Heart right ventricle (tissue), 16 donors: ENCODE results near the gene DCUN1D3. TPM values are rescaled to one million over a fixed set of nuclear protein-coding genes. Genes with fewer than 3 reads are reported as not detected.

Experiments
- ATAC-seq, 8 donors: fragments of 200-7000 bp; cut with Tn5 transposase; one replicate each; pipeline ENCODE4 v1.9.1; 2020; ENCODE audit warnings: mild to moderate bottlenecking in 8 of 8, moderate library complexity in 8 of 8, moderate number of reproducible peaks in 1 of 8
- DNase-seq, 2 donors: peaks; one replicate each; pipeline ENCODE4 v3.0.0-alpha.2; 2020
- H3K27ac ChIP-seq, 10 donors: fragments of 200-600 bp; sonication (generic) in 2 of 10; one replicate each; pipeline versions ENCODE4 v1.5.0 to v1.8.0; 2020 to 2022; ENCODE audit warnings: mild to moderate bottlenecking in 3 of 10
- H3K27me3 ChIP-seq, 7 donors: fragments of 200-600 bp; one replicate each; pipeline ENCODE4 v1.8.0; 2021 to 2022; ENCODE audit warnings: mild to moderate bottlenecking in 2 of 7
- H3K36me3 ChIP-seq, 9 donors: fragments of 200-600 bp; sonication (generic) in 1 of 9; one replicate each; pipeline versions ENCODE4 v1.5.0 to v1.8.0; 2020 to 2022; ENCODE audit warnings: mild to moderate bottlenecking in 2 of 9
- H3K4me1 ChIP-seq, 9 donors: fragments of 200-600 bp; sonication (generic) in 1 of 9; one replicate each; pipeline versions ENCODE4 v1.5.0 to v1.8.0; 2020 to 2022; ENCODE audit warnings: mild to moderate bottlenecking in 4 of 9
- H3K4me3 ChIP-seq, 10 donors: fragments of 200-600 bp; sonication (generic) in 2 of 10; one replicate each; pipeline versions ENCODE4 v1.5.0 to v1.8.0; 2020 to 2022; ENCODE audit warnings: mild to moderate bottlenecking in 7 of 10, moderate library complexity in 2 of 10
- H3K9me3 ChIP-seq, 11 donors: fragments of 200-600 bp in 10 of 11; sonication (generic) in 2 of 11; one replicate each; pipeline versions ENCODE4 v1.5.0 to v1.8.0; 2013 to 2022; ENCODE audit warnings: mild to moderate bottlenecking in 2 of 11, control low read depth in 1 of 11, moderate library complexity in 1 of 11
- CTCF ChIP-seq, 9 donors: fragments of 200-600 bp; sonication (generic) in 2 of 9; IDR thresholded peaks; one replicate each; pipeline versions ENCODE4 v1.5.0 to v1.8.0; 2021 to 2022; ENCODE audit warnings: antibody characterized with exemption in 9 of 9, mild to moderate bottlenecking in 5 of 9, moderate library complexity in 1 of 9
- WGBS, 2 donors: extraction: QIAGEN DNeasy Blood & Tissue Kit; methylation state at CpG; one replicate each; pipeline ENCODE4 v1.1.7; 2013; ENCODE audit warnings: inconsistent platforms in 1 of 2; 5-methylcytosine and 5-hydroxymethylcytosine counted together
- intact Hi-C, 10 donors: fragments of 100-400 bp; cut with DNase I; formaldehyde crosslinking; loops; one replicate each; pipeline versions ENCODE4 v1.11.1 to v1.14.2; 2022
- polyA plus RNA-seq, 2 donors: library from polyadenylated mRNA; stranded (reverse); fragments of 200-250 nt; gene quantifications; one replicate each; pipeline ENCODE4 v1.2.3, GENCODE V29; 2013
- total RNA-seq, 10 donors: library from RNA; stranded (reverse); fragmentation: NEBNext Ultra II Directional in 3 of 10; extraction: Animal tissue kit (Norgen Biotek cat#: 25700) in 3 of 10; gene quantifications; one replicate each; pipeline versions ENCODE4 v1.2.1 to v1.2.4, GENCODE V29; 2021 to 2023
- donor health status: Arrhythmogenic right ventricular cardiomyopathy.
- donor health status: ischemic (EF 13 %, LVEDD 7.1; RV severe dilation, severe dysfunction).
- donor health status: healthy with polysubstance abuse.
- donor health status: DM: no; HTN: yes; CAD: no.
- donor health status: DM: no; HTN: no; CAD: no.
- donor health status: ischemic (EF 25% LVEDD 6.9; RV normal size, moderate dysfunction).
- donor health status: ischemic (EF 25% LVEDD 5.7; RV mildly dilated, moderate dysfunction).
- donor health status: healthy.
- donor health status: DM: yes; HTN: yes; CAD: no.
- donor health status: Ischemic cardiomyopathy.
- donor health status: ischemic (EF 35%, LVEDD 5.7; RV mildly dilated, moderate dysfunction).
- donor health status: nonischemic (EF 11% LVEDD 7.7; RV severe dilation, severe dysfunction).
- donor health status: DM: yes; HTN: yes; CAD: no.
- donor health status: PGD.
- donor health status: ischemic (EF 29% LVEDD 5.4; RV normal size, mild dysfunction).
- donor health status: nonischemic (EF 23%, LVEDD 6.1; RV moderate dilation, normal function).

The DCUN1D3 gene
- total and polyA plus RNA-seq, 12 donors, result 3.4 to 32.6 (median 9.4) TPM

DNA sequence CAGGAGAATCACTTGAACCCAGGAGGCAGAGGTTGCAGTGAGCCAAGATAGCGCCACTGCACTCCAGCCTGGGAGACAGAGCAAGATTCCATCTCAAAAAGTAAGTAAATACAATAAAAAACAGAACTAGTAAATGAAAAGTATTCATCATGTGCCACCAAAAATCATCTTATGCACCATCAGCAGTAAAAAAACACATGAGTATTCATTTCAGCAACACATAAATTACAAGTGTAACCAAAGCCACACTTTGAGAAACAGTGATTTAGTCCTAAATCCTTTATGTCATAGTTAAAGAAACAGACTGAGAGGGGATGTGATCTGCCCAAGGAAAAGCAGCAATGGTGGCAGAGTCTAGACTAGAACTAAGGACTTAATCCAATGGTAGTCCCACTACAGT, 13.0 kb downstream of the DCUN1D3 start:
- Histone ChIP-seq H3K36me3 (peaks cover 0 to 49% (median 0%) of the 10 kb centered on the region in 9 donors), H3K27me3 (no peaks in the 10 kb centered on the region), H3K4me1 (peaks cover 0 to 72% (median 33%) of the 10 kb centered on the region in 9 donors), H3K9me3 (no peaks in the 10 kb centered on the region), H3K27ac (peak overlapping the region in 2 of 10 donors; percentile 25 to 32), H3K4me3 (no peak overlapping the region)
- WGBS, 2 donors, result 93 to 100% methylated on average over 1 of the region's 1 CpG
- TF ChIP-seq CTCF (IDR thresholded peaks at IDR 0.05), result no peak
- intact Hi-C loops, result no loop called here
- ATAC-seq (no peak), DNase-seq (no peak)

DNA sequence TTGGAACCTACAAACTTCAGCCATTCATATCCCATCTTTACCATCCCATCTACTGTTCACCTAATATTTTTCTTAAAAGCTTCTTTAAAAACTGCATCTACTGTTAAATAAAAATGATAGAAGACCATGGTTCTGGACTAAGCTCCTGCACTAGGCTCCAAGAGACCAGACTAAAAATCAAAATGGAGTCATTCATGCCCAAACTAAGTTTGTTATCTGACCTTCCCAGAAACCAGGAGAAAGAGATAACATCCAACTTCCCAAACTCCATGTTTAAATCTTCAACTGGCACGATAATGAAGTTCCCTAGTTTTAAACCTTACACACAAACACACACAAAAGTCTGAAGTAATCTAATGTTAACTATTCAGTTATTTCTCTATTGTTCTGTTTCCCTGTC, 13.8 kb downstream of the DCUN1D3 start:
- WGBS, 2 donors, result 0 to 78% methylated on average over 1 of the region's 1 CpG
- intact Hi-C loops, result no loop called here
- DNase-seq (no peak), ATAC-seq (no peak)
- Histone ChIP-seq H3K27me3 (no peaks in the 10 kb centered on the region), H3K4me1 (peaks cover 0 to 80% (median 37%) of the 10 kb centered on the region in 9 donors), H3K9me3 (no peaks in the 10 kb centered on the region), H3K4me3 (no peak overlapping the region), H3K36me3 (peaks cover 0 to 40% (median 0%) of the 10 kb centered on the region in 9 donors), H3K27ac (peak overlapping the region in 1 of 10 donors; percentile 11)
- no peak for TF ChIP-seq CTCF (IDR thresholded peaks at IDR 0.05)

DNA sequence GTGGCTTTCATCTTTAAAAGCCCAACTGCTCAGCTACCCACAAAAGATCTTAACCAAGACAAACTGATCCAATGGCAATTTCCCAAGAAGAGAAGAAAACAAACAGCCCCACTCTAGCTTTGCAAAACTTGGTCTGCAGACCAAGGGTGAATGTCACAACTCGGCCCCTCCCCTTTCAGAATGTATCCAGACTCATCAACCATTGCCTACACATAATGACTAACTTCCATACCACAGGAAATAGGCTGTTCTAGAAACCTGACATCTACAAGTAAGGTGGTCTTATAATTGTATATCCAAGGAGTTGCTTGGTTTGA, 16.0 kb downstream of the DCUN1D3 start:
- ATAC-seq, result no peak
- peak overlapping the region in 3 of 10 donors; percentile 1 to 50 (median 37) for H3K27ac ChIP-seq
- WGBS, 2 donors, result 89 to 90% methylated on average over 1 of the region's 1 CpG

DNA sequence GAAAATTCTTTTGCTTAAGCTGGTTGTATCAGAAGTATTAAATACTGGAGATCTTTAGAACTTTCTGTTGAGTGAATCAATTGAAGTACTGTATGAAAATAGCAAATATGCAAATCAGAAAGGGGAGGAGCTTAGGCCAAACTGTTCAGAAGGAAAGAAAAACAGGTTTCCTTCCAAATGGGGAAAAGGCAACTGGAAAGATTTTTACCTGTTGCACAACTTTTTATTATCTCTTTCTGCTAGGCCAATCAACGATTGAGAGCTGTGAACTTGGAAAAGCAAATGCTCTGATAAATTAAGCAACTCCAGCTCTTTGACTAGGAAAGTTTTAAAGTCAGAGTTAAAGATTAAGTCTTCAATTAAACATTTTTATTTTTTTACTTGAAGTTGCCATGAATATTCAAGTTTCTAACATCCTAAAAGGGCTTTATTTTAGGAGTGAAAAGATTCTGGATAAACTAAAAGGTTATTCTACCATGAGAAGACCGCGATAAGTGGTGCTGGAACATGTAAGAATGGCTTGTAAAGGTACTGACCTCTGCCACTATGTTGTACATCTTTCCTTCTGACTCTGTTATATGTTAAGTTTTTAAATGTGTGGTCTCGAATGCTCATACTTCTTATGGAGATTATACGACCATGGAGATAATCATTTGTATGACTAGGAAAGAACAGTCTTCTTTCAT, 16.5 kb downstream of the DCUN1D3 start:
- Histone ChIP-seq H3K27me3 (no peaks in the 10 kb centered on the region), H3K9me3 (no peaks in the 10 kb centered on the region), H3K4me3 (no peak overlapping the region), H3K36me3 (peaks cover 0 to 25% (median 0%) of the 10 kb centered on the region in 9 donors), H3K4me1 (peaks cover 0 to 92% (median 48%) of the 10 kb centered on the region in 9 donors), H3K27ac (peak overlapping the region in 4 of 10 donors; percentile 1 to 50 (median 37))
- ATAC-seq (peak in 1 of 8 donors; percentile 9), DNase-seq (no peak)
- intact Hi-C loops, result no loop called here
- TF ChIP-seq CTCF (IDR thresholded peaks at IDR 0.05), result no peak
- 76 to 78% methylated on average over 5 of the region's 5 CpGs for WGBS, 2 donors

More for the DNA sequence above, 16.0 kb downstream of the DCUN1D3 start:
- Histone ChIP-seq H3K9me3 (no peaks in the 10 kb centered on the region), H3K4me1 (peaks cover 0 to 87% (median 44%) of the 10 kb centered on the region in 9 donors), H3K27me3 (no peaks in the 10 kb centered on the region), H3K36me3 (peaks cover 0 to 25% (median 0%) of the 10 kb centered on the region in 9 donors), H3K4me3 (no peak overlapping the region)
- DNase-seq, result no peak
- intact Hi-C loops, result no loop called here
- no peak for TF ChIP-seq CTCF (IDR thresholded peaks at IDR 0.05)
